ENCODE data around the gene C1QA. TPM values are rescaled to one million over a fixed set of nuclear protein-coding genes. Genes with fewer than 3 reads are reported as not detected.

C1QA gene
- polyA plus RNA-seq, 1 experiment, result not detected

GRCh38 chr1:22592919-22593790 is 43.3 kb upstream of the C1QA start:
- H3K27me3 ChIP-seq (ENCODE audit: control insufficient read depth, insufficient read depth, low read length), result peaks cover 6% of the 10 kb centered on the region; the same call in 1 of the 2 replicates
- POLR2A ChIA-PET, result no interaction called here

GRCh38 chr1:22594396-22594795 is 42.0 kb upstream of the C1QA start:
- H3K27me3 ChIP-seq (ENCODE audit: control insufficient read depth, insufficient read depth, low read length), result peaks cover 7% of the 10 kb centered on the region; the same call in 1 of the 2 replicates
- no peak for TF ChIP-seq CTCF (IDR thresholded peaks at IDR 0.05; ENCODE audit: insufficient read depth, low read depth, low read length)
- CTCF ChIA-PET, result no interaction called here
- no peak overlapping the region for H3K4me3 ChIP-seq (ENCODE audit: low read depth, low read length)
- DNase-seq (ENCODE audit: low read depth), result no peak
- POLR2A ChIA-PET, result no interaction called here
- H3K36me3 ChIP-seq (ENCODE audit: control insufficient read depth, insufficient read depth, low read length), result no peaks in the 10 kb centered on the region

More at GRCh38 chr1:22592919-22593790, 43.3 kb upstream of the C1QA start:
- no peak for TF ChIP-seq CTCF (IDR thresholded peaks at IDR 0.05; ENCODE audit: insufficient read depth, low read depth, low read length)
- CTCF ChIA-PET, result interaction anchor here (1.2 kb wide), 1 partner anchor 269 kb away, joined by 3 read pairs; no protein-coding TSS in a partner anchor
- no peak for DNase-seq (ENCODE audit: low read depth)
- no peak overlapping the region for H3K4me3 ChIP-seq (ENCODE audit: low read depth, low read length)
- no peaks in the 10 kb centered on the region for H3K36me3 ChIP-seq (ENCODE audit: control insufficient read depth, insufficient read depth, low read length)

DNA sequence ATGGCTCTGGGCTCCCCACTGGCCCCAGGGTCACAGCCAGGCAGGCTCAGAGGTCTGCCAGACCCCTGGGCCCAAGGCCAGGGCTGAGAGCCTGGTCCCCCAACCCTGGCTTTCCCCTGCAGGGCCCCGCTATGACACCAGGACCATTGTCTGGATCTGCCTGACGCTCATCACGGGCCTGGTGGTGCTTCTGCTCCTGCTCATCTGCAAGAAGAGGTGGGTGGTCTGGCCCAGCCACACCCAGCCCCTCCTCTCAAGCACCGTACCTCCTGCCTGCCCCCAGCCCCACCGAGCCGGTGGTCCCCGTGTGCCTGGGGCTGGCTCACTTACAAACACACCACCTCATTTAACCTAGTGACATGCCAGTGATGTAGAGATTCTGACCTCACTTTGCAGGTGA is 41.3 kb upstream of the C1QA start:
- ChIA-PET POLR2A (no interaction called here), CTCF (no interaction called here)
- Histone ChIP-seq H3K4me3 (ENCODE audit: low read depth, low read length) (no peak overlapping the region), H3K27me3 (ENCODE audit: control insufficient read depth, insufficient read depth, low read length) (peaks cover 7% of the 10 kb centered on the region; the same call in 1 of the 2 replicates), H3K36me3 (ENCODE audit: control insufficient read depth, insufficient read depth, low read length) (no peaks in the 10 kb centered on the region)
- no peak for TF ChIP-seq CTCF (IDR thresholded peaks at IDR 0.05; ENCODE audit: insufficient read depth, low read depth, low read length)
- DNase-seq (ENCODE audit: low read depth), result no peak

DNA sequence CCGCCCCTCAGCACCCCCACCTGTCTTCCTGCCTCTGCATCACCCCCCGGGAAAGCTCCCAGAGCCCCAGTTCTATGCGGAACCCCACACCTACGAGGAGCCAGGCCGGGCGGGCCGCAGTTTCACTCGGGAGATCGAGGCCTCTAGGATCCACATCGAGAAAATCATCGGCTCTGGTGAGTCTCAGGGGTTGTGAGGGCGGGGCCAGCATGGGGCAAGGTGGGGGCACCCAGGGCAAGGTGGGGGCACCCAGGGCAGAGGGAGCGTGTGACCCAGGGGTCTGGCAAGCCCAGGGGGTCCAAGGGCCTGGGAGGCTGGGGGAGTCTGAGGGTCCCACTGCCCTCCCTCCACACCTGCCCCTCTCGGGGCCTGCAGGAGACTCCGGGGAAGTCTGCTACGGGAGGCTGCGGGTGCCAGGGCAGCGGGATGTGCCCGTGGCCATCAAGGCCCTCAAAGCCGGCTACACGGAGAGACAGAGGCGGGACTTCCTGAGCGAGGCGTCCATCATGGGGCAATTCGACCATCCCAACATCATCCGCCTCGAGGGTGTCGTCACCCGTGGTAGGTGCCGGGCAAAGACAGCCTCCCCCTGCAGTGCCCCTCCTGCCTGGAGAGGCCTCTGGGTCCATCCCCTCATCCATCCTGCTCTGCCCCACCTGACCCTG is 39.0 kb upstream of the C1QA start:
- TF ChIP-seq CTCF (IDR thresholded peaks at IDR 0.05; ENCODE audit: insufficient read depth, low read depth, low read length), result no peak
- Histone ChIP-seq H3K4me3 (ENCODE audit: low read depth, low read length) (no peak overlapping the region), H3K36me3 (ENCODE audit: control insufficient read depth, insufficient read depth, low read length) (no peaks in the 10 kb centered on the region), H3K27me3 (ENCODE audit: control insufficient read depth, insufficient read depth, low read length) (peaks cover 6% of the 10 kb centered on the region; the same call in 1 of the 2 replicates)
- ChIA-PET POLR2A (no interaction called here), CTCF (no interaction called here)
- DNase-seq (ENCODE audit: low read depth), result no peak

DNA sequence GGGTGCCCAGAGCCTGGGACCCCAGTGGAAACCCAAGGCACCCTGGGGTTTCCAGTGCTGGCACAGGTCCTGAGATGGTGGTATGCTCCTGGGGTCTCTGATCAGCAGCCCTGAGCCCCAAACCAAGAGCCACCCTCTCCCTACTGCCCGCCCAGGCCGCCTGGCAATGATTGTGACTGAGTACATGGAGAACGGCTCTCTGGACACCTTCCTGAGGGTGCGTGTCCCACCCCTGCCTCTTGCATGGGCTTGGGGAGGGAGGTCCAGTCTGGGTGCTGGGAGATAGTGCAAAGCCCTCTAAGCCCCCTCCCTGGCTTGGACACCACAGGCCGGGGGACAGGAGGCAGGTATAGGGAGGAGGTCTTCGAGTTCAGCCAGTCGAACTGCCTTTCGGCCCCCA is 38.4 kb upstream of the C1QA start:
- ChIA-PET POLR2A (no interaction called here), CTCF (no interaction called here)
- TF ChIP-seq CTCF (IDR thresholded peaks at IDR 0.05; ENCODE audit: insufficient read depth, low read depth, low read length), result no peak
- Histone ChIP-seq H3K27me3 (ENCODE audit: control insufficient read depth, insufficient read depth, low read length) (peaks cover 8% of the 10 kb centered on the region), H3K36me3 (ENCODE audit: control insufficient read depth, insufficient read depth, low read length) (no peaks in the 10 kb centered on the region), H3K4me3 (ENCODE audit: low read depth, low read length) (no peak overlapping the region)
- no peak for DNase-seq (ENCODE audit: low read depth)
